A549 treated with CORT108297 at 1 μM for 4 hours (cell line): ENCODE data around the gene ZBTB7A. TPM values are rescaled to one million over a fixed set of nuclear protein-coding genes. Genes with fewer than 3 reads are reported as not detected.

Experiments
- total RNA-seq: library from RNA; stranded (reverse); fragments of 200-300 nt; extraction: Qiagen RNA extraction; gene quantifications from 5 replicates; pipeline ENCODE4 v1.2.3, GENCODE V29; 2022

The ZBTB7A gene
- total RNA-seq, result 12.4 to 22.0 TPM (median 18.4 TPM) in 5 replicates

DNA sequence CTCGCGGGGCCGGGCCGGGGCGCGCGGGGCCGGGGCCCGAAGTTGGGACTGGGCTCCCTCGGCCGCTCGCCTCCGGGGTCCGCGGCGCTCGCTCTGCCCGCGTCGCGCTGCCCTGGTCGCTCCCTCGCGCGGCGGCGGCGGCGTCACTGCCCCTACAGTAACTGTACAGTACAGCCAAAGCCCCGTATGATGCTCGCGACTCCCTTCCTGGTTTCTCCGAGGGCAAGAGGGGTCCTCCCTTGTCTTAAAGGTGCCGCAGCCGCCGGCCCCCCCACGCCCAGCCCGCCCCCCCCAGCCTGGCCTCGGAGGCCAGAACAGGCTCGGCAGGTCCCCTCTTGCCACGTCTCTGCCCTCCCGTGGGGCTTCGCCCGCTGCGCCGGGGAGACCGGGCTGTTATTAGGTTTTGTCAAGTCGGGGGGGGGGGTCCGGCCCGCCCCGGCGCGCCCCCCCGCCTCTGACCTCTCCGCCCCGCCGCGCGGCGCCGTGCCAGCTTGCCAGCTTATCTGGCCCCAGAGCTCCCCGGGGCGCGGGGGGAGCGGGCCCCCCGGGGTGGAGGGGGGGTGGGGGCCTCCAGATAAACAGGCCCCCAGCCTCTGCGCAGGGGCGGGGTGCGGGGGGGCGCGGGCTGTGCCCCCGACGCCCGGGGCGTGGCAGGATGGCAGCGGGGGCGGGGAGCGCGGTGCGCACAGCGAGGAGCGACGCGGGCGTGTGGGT lies at the start of gene ZBTB7A:
TSS of gene ZBTB7A (minus strand) at position 218 of the 714 bp plus-strand sequence. CDS start 11,667 bp downstream, outside the sequence.

DNA sequence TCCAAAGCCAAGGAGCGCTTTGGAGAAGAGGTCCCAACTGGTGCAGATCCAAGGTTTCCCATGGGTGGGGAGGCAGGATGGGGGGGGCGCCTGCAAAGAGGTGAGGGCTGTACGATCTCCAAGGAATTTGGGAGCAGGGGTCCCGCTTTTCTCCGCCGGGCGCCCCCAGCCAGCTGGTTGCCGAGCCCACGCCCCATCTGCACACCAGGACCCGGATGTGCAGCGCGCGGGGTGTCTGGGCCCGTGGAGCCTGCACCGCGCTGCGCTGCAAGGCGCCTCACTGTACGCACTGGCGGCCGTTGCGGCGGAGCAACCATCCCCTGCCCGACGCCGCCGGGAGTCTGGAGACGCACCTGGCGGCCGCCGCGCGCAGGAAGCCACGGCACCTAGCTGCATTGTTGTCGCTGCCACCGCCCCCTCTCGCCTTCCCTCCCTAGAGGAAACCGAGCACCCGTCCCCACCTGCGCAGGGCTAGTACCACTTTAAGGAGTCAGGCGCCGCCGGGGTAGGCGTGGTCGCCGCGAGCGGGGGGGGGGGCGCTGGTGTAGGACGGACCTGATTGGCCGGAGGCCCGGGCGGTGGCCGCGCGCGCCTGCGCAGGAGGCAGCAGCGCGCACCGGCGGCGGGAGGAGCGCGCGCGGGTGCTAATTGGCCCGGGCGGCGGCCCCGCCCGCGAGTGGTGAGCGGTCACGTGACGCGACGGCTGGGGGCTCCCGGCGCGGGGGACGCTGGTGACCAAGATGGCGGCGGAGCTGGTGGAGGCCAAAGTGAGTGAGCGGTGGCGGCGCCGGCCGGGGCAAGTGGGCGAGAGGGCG lies 59.5 kb downstream of the ZBTB7A start, which contains the start of gene PIAS4:
TSS of gene PIAS4 (plus strand) at position 716 of the 815 bp plus-strand sequence. CDS start at position 741, 25 bp downstream.

Other genes starting within 250 kb of the ZBTB7A start
- gene ZFR2, start 197.9 kb downstream of the ZBTB7A start, total RNA-seq, result 0.11 to 0.75 TPM (median 0.20 TPM) in 4 of 5 replicates, not detected in the other
- gene ATCAY, start 186.2 kb downstream of the ZBTB7A start, total RNA-seq, result 0.07 to 0.21 TPM (median 0.13 TPM) in 5 replicates
- not detected in 5 replicates for gene NMRK2, start 133.8 kb downstream of the ZBTB7A start, total RNA-seq
- gene DAPK3, start 95.8 kb downstream of the ZBTB7A start, total RNA-seq, result 46.5 to 53.2 TPM (median 49.7 TPM) in 5 replicates
- 849 to 1,108 TPM (median 1,071 TPM) in 5 replicates for gene EEF2, start 81.4 kb downstream of the ZBTB7A start, total RNA-seq
- gene PIAS4, start 59.2 kb downstream of the ZBTB7A start, total RNA-seq, result 15.9 to 19.3 TPM (median 17.8 TPM) in 5 replicates
- gene MAP2K2, start 57.2 kb upstream of the ZBTB7A start, total RNA-seq, result 109 to 160 TPM (median 150 TPM) in 5 replicates
- gene CREB3L3, start 86.7 kb upstream of the ZBTB7A start, total RNA-seq, result 0.05 to 0.20 TPM (median 0.11 TPM) in 5 replicates
- gene SIRT6, start 115.7 kb upstream of the ZBTB7A start, total RNA-seq, result 26.9 to 36.6 TPM (median 32.7 TPM) in 5 replicates
- 0.17 to 0.26 TPM (median 0.21 TPM) in 5 replicates for gene ANKRD24, start 115.8 kb upstream of the ZBTB7A start, total RNA-seq
- 2.8 to 5.2 TPM (median 3.2 TPM) in 5 replicates for gene EBI3, start 162.6 kb upstream of the ZBTB7A start, total RNA-seq
- gene YJU2, start 180.2 kb upstream of the ZBTB7A start, total RNA-seq, result 19.9 to 21.8 TPM (median 20.5 TPM) in 5 replicates
- 0.13 to 0.19 TPM in 2 of 5 replicates, not detected in the others for gene SHD, start 212.4 kb upstream of the ZBTB7A start, total RNA-seq
- not detected in 5 replicates for gene TMIGD2, start 235.5 kb upstream of the ZBTB7A start, total RNA-seq
- 7.2 to 9.2 TPM (median 8.3 TPM) in 5 replicates for gene FSD1, start 237.7 kb upstream of the ZBTB7A start, total RNA-seq